PFSK-1 (cell line): ENCODE measurements around the gene SOBP.
A peak's percentile ranks its signal among the peaks of the same experiment; 100 is the strongest.

Experiments used
- FOXP2 ChIP-seq: optimal IDR thresholded peaks from 2 replicates; pipeline ENCODE3; 2011; ENCODE audit warnings: borderline replicate concordance, control low read depth, inconsistent platforms; ENCODE audit not compliant: insufficient read depth; ENCODE audit errors: extremely low read length, extremely low read depth
- POLR2AphosphoS5 ChIP-seq: IDR thresholded peaks from 2 replicates; pipeline ENCODE4 v1.6.1; 2012; ENCODE audit warnings: low read depth, mild to moderate bottlenecking, control low read depth, low read length, moderate library complexity
- REST ChIP-seq, 2 experiments: IDR thresholded peaks; 2 replicates each; pipeline versions ENCODE4 v1.6.1 to v1.8.0; 2011 to 2012; ENCODE audit warnings: low read depth in 2 of 2, low read length in 2 of 2, control low read depth in 1 of 2, inconsistent platforms in 1 of 2, mild to moderate bottlenecking in 1 of 2, moderate library complexity in 1 of 2; ENCODE audit not compliant: insufficient read depth in 1 of 2
- SIN3A ChIP-seq: IDR thresholded peaks from 2 replicates; pipeline ENCODE4 v1.6.1; 2012; ENCODE audit warnings: mild to moderate bottlenecking, low read length, moderate library complexity, borderline replicate concordance; ENCODE audit not compliant: insufficient read depth
- TAF1 ChIP-seq: IDR thresholded peaks from 2 replicates; pipeline ENCODE4 v1.6.1; 2012; ENCODE audit warnings: low read length, control low read depth, borderline replicate concordance; ENCODE audit not compliant: insufficient read depth

Gene SOBP

GRCh38 chr6:107545763-107546162 is 55.8 kb downstream of the SOBP start:
- TF ChIP-seq SIN3A: no peak
- TF ChIP-seq POLR2AphosphoS5: no peak
- TF ChIP-seq REST (IDR thresholded peaks at IDR 0.05; ENCODE audit: insufficient read depth in 1 of 2, low read depth in 2 of 2, low read length in 2 of 2): no peak
- no peak for TF ChIP-seq TAF1
- no peak for TF ChIP-seq FOXP2

DNA sequence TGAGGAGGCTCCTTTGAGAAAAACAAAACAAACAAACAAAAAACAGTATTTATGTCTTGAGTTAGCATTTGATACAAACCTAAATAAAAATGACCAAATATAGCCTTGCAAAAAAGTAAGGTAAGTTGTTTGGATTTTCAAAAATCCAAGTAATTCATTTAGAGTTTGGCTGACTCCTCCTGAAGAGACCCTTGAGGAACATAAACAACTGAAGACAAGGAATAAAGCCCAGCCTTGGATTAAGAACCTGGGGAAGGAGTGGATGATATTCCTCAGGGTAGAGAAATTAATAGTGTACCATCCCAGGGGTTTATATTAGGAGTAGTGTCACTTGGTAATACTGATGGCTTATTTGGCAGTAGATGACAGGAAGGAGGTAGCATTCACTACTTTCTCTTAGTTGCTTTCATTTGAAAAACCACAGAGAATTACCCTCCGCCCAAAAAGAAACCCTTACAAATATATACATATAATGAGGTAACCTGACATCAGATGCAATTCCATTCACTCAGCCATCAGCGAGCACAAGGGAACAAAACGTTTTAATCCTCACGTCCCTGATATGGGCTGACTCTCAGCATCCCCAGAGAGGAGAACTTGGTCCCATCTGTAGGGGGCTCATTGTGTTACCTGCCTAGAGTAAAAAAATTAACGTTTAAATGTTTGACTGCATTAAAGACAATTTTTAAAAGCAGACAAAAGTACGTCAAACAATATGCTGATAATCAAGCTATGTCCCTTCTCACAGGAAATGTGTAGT is 57.0 kb downstream of the SOBP start:
- no peak for TF ChIP-seq POLR2AphosphoS5
- TF ChIP-seq REST (IDR thresholded peaks at IDR 0.05; ENCODE audit: insufficient read depth in 1 of 2, low read depth in 2 of 2, low read length in 2 of 2): no peak
- no peak for TF ChIP-seq FOXP2
- no peak for TF ChIP-seq SIN3A
- no peak for TF ChIP-seq TAF1

GRCh38 chr6:107547451-107547840 is 57.5 kb downstream of the SOBP start:
- TF ChIP-seq REST (IDR thresholded peaks at IDR 0.05; ENCODE audit: insufficient read depth in 1 of 2, low read depth in 2 of 2, low read length in 2 of 2) (no peak), FOXP2 (no peak), POLR2AphosphoS5 (no peak), TAF1 (no peak), SIN3A (no peak)

DNA sequence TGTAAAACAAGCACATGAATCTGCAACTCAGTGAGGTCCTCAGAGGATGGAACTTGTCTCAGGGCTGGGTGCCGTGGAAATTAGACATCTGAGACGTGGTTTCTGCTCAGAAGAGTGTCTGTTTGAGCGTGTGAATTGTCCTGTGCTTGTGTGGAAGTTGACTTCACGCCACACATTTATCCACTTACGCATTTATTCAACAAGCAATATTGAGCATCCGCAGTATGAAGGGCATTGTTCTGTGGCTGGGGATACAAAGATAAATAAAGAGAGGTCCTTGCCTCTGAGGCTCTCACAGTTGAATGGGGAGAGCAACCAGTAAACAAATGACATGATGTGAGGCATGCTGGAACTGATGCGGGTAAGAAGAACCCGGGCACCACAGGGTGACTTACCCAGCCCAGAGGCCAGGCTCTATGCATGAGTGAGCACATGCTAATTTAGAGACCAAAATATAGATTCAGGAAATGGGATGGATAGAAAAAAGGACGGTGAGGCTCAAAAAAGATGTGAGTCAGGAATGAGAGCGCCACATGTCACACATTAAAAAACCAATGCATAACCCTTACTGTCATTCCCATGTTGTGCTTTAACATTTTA is 60.4 kb downstream of the SOBP start:
- TF ChIP-seq FOXP2: peak; percentile 21
- TF ChIP-seq POLR2AphosphoS5: no peak
- no peak for TF ChIP-seq REST (IDR thresholded peaks at IDR 0.05; ENCODE audit: insufficient read depth in 1 of 2, low read depth in 2 of 2, low read length in 2 of 2)
- no peak for TF ChIP-seq SIN3A
- TF ChIP-seq TAF1: no peak
